GF-D8 (cell line): ENCODE measurements around the gene LPCAT4.
"Not testable (repeated sequence)": the region's sequence is repeated elsewhere in the genome, so short reads cannot be mapped to it uniquely, and the experiment has no call there.

Source experiments
- DNase-seq: peaks from one replicate; lab custom pipeline; 2025; lab: John Stamatoyannopoulos, UW

Gene LPCAT4

GRCh38 chr15:34362047-34362773 lies 4.8 kb downstream of the LPCAT4 start:
- no peak for DNase-seq

- no peak for DNase-seq
Measured at GRCh38 chr15:34361278-34361677, 5.7 kb downstream of the LPCAT4 start.

- DNase-seq, result no peak
Measured at GRCh38 chr15:34360298-34360697, 6.7 kb downstream of the LPCAT4 start.

GRCh38 chr15:34359416-34359815 lies 7.6 kb downstream of the LPCAT4 start:
- no peak for DNase-seq

GRCh38 chr15:34358948-34359347 lies 8.0 kb downstream of the LPCAT4 start:
- DNase-seq, result no peak

- DNase-seq, result no peak
Measured at GRCh38 chr15:34358367-34358766, 8.6 kb downstream of the LPCAT4 start.

- DNase-seq, result no peak
Measured at GRCh38 chr15:34357653-34358052, 9.3 kb downstream of the LPCAT4 start.

- no peak for DNase-seq
Measured at GRCh38 chr15:34355241-34355640, 11.8 kb downstream of the LPCAT4 start.

- no peak for DNase-seq
Measured at GRCh38 chr15:34354286-34354685, 12.7 kb downstream of the LPCAT4 start.

- no peak for DNase-seq
Measured at GRCh38 chr15:34353627-34354026, 13.4 kb downstream of the LPCAT4 start.

GRCh38 chr15:34352996-34353395 lies 14.0 kb downstream of the LPCAT4 start:
- DNase-seq, result not testable (repeated sequence)

- DNase-seq, result no peak
Measured at GRCh38 chr15:34349769-34350168, 17.2 kb downstream of the LPCAT4 start.

GRCh38 chr15:34348735-34349300 lies 18.2 kb downstream of the LPCAT4 start:
- DNase-seq, result no peak

GRCh38 chr15:34347951-34348638 lies 18.9 kb downstream of the LPCAT4 start:
- no peak for DNase-seq

GRCh38 chr15:34342737-34343575 lies 24.0 kb downstream of the LPCAT4 start, which contains the start of the genes NOP10 and NUTM1:
TSS of gene NOP10 (minus strand) at chr15:34343136. CDS start at chr15:34343073, 63 bp downstream.
TSS of gene NUTM1 (plus strand) at chr15:34343315. CDS start at chr15:34343697, 382 bp downstream.
- peak; percentile 57 for DNase-seq

- not testable (repeated sequence) for DNase-seq
Measured at GRCh38 chr15:34342213-34342736, 24.7 kb downstream of the LPCAT4 start.

- peak; percentile 47 for DNase-seq
Measured at GRCh38 chr15:34341381-34342212, 25.4 kb downstream of the LPCAT4 start.

GRCh38 chr15:34339946-34340345 lies 27.1 kb downstream of the LPCAT4 start:
- no peak for DNase-seq

GRCh38 chr15:34338347-34338746 lies 28.6 kb downstream of the LPCAT4 start:
- DNase-seq, result no peak

GRCh38 chr15:34337557-34338306 lies 29.3 kb downstream of the LPCAT4 start, which contains the start of gene SLC12A6:
TSS of gene SLC12A6 (minus strand) at chr15:34337781. CDS start at chr15:34336680, 1,101 bp downstream.
- DNase-seq, result peak; percentile 54
